Airway epithelial cell (primary cell): ENCODE results near the gene HELT. TPM values are rescaled to one million over a fixed set of nuclear protein-coding genes. Genes with fewer than 3 reads are reported as not detected.

Experiments
- total RNA-seq: library from RNA; depleted of rRNA; stranded (reverse); fragments of >200 nt; gene quantifications from 2 replicates; pipeline ENCODE4 v1.2.3, GENCODE V29; 2015

HELT gene, protein sequence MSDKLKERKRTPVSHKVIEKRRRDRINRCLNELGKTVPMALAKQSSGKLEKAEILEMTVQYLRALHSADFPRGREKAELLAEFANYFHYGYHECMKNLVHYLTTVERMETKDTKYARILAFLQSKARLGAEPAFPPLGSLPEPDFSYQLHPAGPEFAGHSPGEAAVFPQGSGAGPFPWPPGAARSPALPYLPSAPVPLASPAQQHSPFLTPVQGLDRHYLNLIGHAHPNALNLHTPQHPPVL
- total RNA-seq, result not detected in 2 replicates

DNA sequence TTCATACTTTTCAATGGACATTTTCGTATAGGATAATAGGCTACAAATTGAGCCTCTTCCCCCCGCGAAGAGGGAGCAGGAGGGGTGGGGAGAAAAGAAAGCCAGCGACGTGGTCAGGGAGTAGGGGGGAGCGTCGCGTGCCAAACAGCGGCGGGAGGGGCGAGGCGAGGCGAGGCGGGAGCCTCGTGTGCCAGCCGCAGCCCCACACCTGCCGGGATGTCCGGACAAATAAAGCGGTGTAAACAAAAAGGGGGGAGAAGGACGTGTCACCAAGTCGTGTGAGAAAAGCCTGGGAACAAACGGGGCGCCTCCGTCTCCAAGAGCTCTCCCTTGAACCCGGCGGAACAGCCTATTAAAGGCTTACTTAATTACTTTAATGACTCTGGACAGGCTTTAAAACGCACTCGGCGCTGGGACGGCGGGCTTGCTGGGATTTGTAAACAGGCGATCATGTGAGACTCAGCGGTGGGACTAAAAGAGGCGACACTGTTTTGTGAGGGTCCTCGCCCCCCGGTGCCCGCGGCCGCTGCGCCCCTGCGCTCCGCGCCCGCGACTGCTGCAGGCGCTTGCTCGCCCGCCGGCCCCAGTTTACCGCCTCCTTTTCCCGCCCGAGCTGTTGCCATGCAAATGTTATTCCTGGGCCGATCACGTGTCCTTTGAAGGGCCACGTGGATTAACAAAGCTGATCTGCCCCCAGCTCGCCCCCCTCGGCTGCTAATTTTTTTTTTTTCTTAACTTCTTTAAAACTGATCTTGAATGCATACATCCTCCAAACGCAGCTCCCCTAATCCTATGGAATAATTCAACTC, at the start of gene HELT:
TSS of gene HELT (plus strand) at position 527 of the 809 bp plus-strand sequence. CDS start 439 bp downstream, outside the sequence.

Other genes starting within 250 kb of the HELT start
- gene ACSL1, start 192.5 kb upstream of the HELT start, total RNA-seq, result 30.1 and 42.9 TPM in 2 replicates
- 15.7 and 20.0 TPM in 2 replicates for gene SLC25A4, start 124.8 kb downstream of the HELT start, total RNA-seq
- 21.9 and 23.5 TPM in 2 replicates for gene CFAP97, start 185.5 kb downstream of the HELT start, total RNA-seq
- gene SNX25, start 191.1 kb downstream of the HELT start, total RNA-seq, result 8.3 and 13.0 TPM in 2 replicates